ENCODE measurements around the gene MT2A.

DNA sequence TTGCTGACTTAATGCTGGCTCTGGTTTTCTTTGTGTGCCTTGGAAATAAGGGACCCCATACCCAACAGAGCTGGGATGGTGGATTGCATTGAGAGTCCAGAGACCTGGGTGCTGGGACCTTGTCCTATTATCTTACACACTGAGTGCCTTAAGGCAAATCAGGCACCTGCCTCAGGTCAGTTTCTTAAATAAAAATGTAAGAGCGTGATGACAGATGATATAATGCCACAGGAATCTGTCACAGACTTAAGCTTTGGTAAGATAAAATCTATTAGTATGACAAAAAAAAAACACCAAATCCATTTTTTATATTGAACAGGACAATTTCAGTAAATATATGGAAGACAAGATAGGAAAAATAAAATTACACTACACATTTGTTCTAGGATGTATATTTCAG is 31.7 kb downstream of the MT2A start:
- TF ChIP-seq, protein P1, sequence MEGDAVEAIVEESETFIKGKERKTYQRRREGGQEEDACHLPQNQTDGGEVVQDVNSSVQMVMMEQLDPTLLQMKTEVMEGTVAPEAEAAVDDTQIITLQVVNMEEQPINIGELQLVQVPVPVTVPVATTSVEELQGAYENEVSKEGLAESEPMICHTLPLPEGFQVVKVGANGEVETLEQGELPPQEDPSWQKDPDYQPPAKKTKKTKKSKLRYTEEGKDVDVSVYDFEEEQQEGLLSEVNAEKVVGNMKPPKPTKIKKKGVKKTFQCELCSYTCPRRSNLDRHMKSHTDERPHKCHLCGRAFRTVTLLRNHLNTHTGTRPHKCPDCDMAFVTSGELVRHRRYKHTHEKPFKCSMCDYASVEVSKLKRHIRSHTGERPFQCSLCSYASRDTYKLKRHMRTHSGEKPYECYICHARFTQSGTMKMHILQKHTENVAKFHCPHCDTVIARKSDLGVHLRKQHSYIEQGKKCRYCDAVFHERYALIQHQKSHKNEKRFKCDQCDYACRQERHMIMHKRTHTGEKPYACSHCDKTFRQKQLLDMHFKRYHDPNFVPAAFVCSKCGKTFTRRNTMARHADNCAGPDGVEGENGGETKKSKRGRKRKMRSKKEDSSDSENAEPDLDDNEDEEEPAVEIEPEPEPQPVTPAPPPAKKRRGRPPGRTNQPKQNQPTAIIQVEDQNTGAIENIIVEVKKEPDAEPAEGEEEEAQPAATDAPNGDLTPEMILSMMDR (conservative IDR thresholded peaks at IDR 0.05; ENCODE audit: low read depth, low read length), result no peak
- TF ChIP-seq EZH2 (IDR thresholded peaks at IDR 0.05; ENCODE audit: low read length, unreplicated experiment), result no peak
